ENCODE results near the gene NAT8L. TPM values are rescaled to one million over a fixed set of nuclear protein-coding genes. Genes with fewer than 3 reads are reported as not detected.

Gene NAT8L
- total RNA-seq, 1 donor = 0.09 TPM

- TF ChIP-seq CTCF (IDR thresholded peaks at IDR 0.05; ENCODE audit: insufficient read depth, low read length) = no peak
Observed at GRCh38 chr4:2077537-2078460, 18.7 kb downstream of the NAT8L start.

GRCh38 chr4:2078584-2078983 is 19.5 kb downstream of the NAT8L start:
- TF ChIP-seq CTCF (IDR thresholded peaks at IDR 0.05; ENCODE audit: insufficient read depth, low read length) = no peak
- no peak for DNase-seq (ENCODE audit: low read depth)
- H3K4me3 ChIP-seq (ENCODE audit: low read depth, low read length) = no peak overlapping the region

More at GRCh38 chr4:2077537-2078460, 18.7 kb downstream of the NAT8L start:
- no peak for DNase-seq (ENCODE audit: low read depth)
- H3K4me3 ChIP-seq (ENCODE audit: low read depth, low read length) = no peak overlapping the region

- H3K4me3 ChIP-seq (ENCODE audit: low read depth, low read length) = no peak overlapping the region
- no peak for TF ChIP-seq CTCF (IDR thresholded peaks at IDR 0.05; ENCODE audit: insufficient read depth, low read length)
- no peak for DNase-seq (ENCODE audit: low read depth)
Observed at GRCh38 chr4:2079006-2079405, 19.9 kb downstream of the NAT8L start.

- no peak for TF ChIP-seq CTCF (IDR thresholded peaks at IDR 0.05; ENCODE audit: insufficient read depth, low read length)
- H3K4me3 ChIP-seq (ENCODE audit: low read depth, low read length) = no peak overlapping the region
- DNase-seq (ENCODE audit: low read depth) = no peak
Observed at GRCh38 chr4:2079926-2080325, 20.8 kb downstream of the NAT8L start.

GRCh38 chr4:2080429-2081300 is 21.5 kb downstream of the NAT8L start:
- H3K4me3 ChIP-seq (ENCODE audit: low read depth, low read length) = no peak overlapping the region
- TF ChIP-seq CTCF (IDR thresholded peaks at IDR 0.05; ENCODE audit: insufficient read depth, low read length) = no peak
- no peak for DNase-seq (ENCODE audit: low read depth)

GRCh38 chr4:2081540-2081939 is 22.4 kb downstream of the NAT8L start:
- DNase-seq (ENCODE audit: low read depth) = no peak
- no peak for TF ChIP-seq CTCF (IDR thresholded peaks at IDR 0.05; ENCODE audit: insufficient read depth, low read length)

More at GRCh38 chr4:2081540-2081939, 22.4 kb downstream of the NAT8L start:
- H3K4me3 ChIP-seq (ENCODE audit: low read depth, low read length) = no peak overlapping the region

Data from fibroblast of the aortic adventitia (primary cell).